Immature natural killer cell (primary cell): Measurements from ENCODE around the gene RARB. TPM values are rescaled to one million over a fixed set of nuclear protein-coding genes. Genes with fewer than 3 reads are reported as not detected.

ENCODE experiments used
- DNase-seq, 3 donors: peaks; one replicate each; pipeline ENCODE4 v3.0.0; 2022; ENCODE audit warnings: mixed read lengths in 1 of 3
- H3K27ac Mint-ChIP-seq, 6 donors: one replicate each; pipeline ENCODE4 v1.8.0; 2020; ENCODE audit warnings: mixed read lengths in 6 of 6, mild to moderate bottlenecking in 5 of 6, inconsistent platforms in 4 of 6, moderate library complexity in 3 of 6
- H3K27me3 Mint-ChIP-seq, 3 donors: one replicate each; pipeline ENCODE4 v1.8.0; 2020 to 2021; ENCODE audit warnings: low read depth in 3 of 3, mild to moderate bottlenecking in 3 of 3, mixed read lengths in 3 of 3, moderate library complexity in 3 of 3, inconsistent platforms in 1 of 3
- H3K36me3 Mint-ChIP-seq, 3 donors: one replicate each; pipeline ENCODE4 v1.8.0; 2020; ENCODE audit warnings: mixed read lengths in 3 of 3, inconsistent platforms in 2 of 3, mild to moderate bottlenecking in 2 of 3
- H3K4me1 Mint-ChIP-seq, 2 donors: one replicate each; pipeline ENCODE4 v1.8.0; 2020; ENCODE audit warnings: inconsistent platforms in 2 of 2, mild to moderate bottlenecking in 2 of 2, mixed read lengths in 2 of 2, moderate library complexity in 1 of 2
- H3K4me3 Mint-ChIP-seq, 5 donors: one replicate each; pipeline ENCODE4 v1.8.0; 2020; ENCODE audit warnings: mild to moderate bottlenecking in 5 of 5, mixed read lengths in 5 of 5, inconsistent platforms in 3 of 5, moderate library complexity in 3 of 5
- H3K9me3 Mint-ChIP-seq, 6 donors: one replicate each; pipeline ENCODE4 v1.8.0; 2020; ENCODE audit warnings: mild to moderate bottlenecking in 6 of 6, mixed read lengths in 6 of 6, inconsistent platforms in 4 of 6, moderate library complexity in 3 of 6
- polyA plus RNA-seq, 3 donors: library from polyadenylated mRNA; unstranded; fragments of 300-500 nt; fragmentation: Illumina TruSeq; gene quantifications; one replicate each; pipeline ENCODE4 v1.2.3, GENCODE V29; 2021

RARB gene
- polyA plus RNA-seq, 3 donors from 2014 or later = 0.19 to 0.61 TPM; not detected in 1

GRCh38 chr3:25427563-25427941 is 511 bp upstream of the RARB start:
- Mint-ChIP-seq H3K27ac (no peak overlapping the region), H3K4me1 (peaks cover 16 to 21% of the 10 kb centered on the region in 2 donors), H3K4me3 (peak overlapping the region; percentile 70 to 94 (median 84)), H3K36me3 (no peaks in the 10 kb centered on the region), H3K9me3 (no peaks in the 10 kb centered on the region), H3K27me3 (peaks cover 28 to 37% (median 30%) of the 10 kb centered on the region in 3 donors)
- no peak for DNase-seq

DNA sequence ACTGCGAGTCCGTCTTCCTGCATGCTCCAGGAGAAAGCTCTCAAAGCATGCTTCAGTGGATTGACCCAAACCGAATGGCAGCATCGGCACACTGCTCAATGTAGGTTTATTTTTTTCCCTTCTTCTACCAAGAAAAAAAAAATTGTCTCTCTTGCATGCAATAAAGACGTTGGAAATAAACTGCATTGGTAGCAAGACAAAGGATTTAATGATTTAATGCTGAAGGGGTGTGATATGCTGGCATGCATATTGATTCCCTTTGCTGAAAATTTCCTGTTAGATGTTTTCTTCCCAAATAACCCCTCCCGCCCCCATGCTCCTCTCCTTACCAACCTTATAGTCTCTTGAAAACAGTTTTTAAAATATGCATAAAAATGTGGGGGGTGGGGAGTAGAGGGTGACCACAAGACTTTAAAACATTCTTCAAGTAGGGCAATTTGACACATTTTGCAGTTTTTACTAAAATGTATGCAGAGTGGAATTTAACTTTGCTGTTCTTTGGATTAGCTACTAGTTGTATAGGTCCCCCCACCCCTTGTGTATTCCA is 799 bp downstream of the RARB start:
- H3K27me3 Mint-ChIP-seq = peaks cover 24 to 34% (median 33%) of the 10 kb centered on the region in 3 donors
- H3K36me3 Mint-ChIP-seq = no peaks in the 10 kb centered on the region
- no peak overlapping the region for H3K27ac Mint-ChIP-seq
- peak overlapping the region in 3 of 5 donors; percentile 35 to 94 (median 78) for H3K4me3 Mint-ChIP-seq
- DNase-seq = no peak
- H3K4me1 Mint-ChIP-seq = peaks cover 16 to 21% of the 10 kb centered on the region in 2 donors
- H3K9me3 Mint-ChIP-seq = no peaks in the 10 kb centered on the region

- H3K4me1 Mint-ChIP-seq = peaks cover 16 to 21% of the 10 kb centered on the region in 2 donors
- H3K9me3 Mint-ChIP-seq = no peaks in the 10 kb centered on the region
- peaks cover 20 to 34% (median 33%) of the 10 kb centered on the region in 3 donors for H3K27me3 Mint-ChIP-seq
- no peaks in the 10 kb centered on the region for H3K36me3 Mint-ChIP-seq
- no peak overlapping the region for H3K4me3 Mint-ChIP-seq
- H3K27ac Mint-ChIP-seq = no peak overlapping the region
- DNase-seq = no peak
These were observed 1.6 kb downstream of the RARB start for GRCh38 chr3:25429361-25430286.

DNA sequence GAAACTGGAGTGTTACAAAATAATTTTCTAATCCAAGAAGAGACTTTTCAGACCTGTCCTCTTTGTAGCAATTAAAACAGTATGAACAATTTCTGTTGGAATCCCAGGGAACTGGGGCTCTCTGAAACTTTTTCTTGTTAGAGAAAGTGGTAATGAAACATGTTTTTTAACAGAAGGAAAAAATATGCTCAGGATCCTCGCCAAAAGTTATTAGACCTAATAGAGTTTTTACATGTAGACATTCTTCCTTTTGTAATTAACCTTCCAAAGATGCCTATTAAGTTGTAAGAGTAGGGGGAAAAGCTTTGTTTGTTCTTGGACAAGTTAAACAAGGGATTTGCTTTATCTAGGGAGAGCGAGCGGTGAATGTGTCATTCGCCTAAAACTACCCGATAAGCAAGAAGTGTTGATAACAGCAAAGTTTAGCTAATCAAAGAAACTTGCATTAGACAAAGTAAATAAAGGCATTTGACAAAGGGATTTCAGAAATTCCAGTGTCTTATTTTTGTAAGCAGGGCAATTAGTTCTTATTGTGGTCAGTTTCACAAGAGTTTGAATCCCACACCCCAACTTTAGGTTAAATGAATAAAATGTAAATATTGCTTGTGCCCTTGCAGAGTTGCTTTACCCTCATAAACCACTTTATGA is 2.3 kb downstream of the RARB start:
- Mint-ChIP-seq H3K4me1 (peaks cover 16 to 21% of the 10 kb centered on the region in 2 donors), H3K36me3 (no peaks in the 10 kb centered on the region), H3K27me3 (peaks cover 20 to 34% (median 33%) of the 10 kb centered on the region in 3 donors), H3K9me3 (no peaks in the 10 kb centered on the region), H3K27ac (no peak overlapping the region), H3K4me3 (no peak overlapping the region)
- no peak for DNase-seq

- no peak for DNase-seq
- H3K4me1 Mint-ChIP-seq = peaks cover 16 to 21% of the 10 kb centered on the region in 2 donors
- no peaks in the 10 kb centered on the region for H3K9me3 Mint-ChIP-seq
- no peak overlapping the region for H3K27ac Mint-ChIP-seq
- H3K27me3 Mint-ChIP-seq = peaks cover 19 to 34% (median 28%) of the 10 kb centered on the region in 3 donors
- no peaks in the 10 kb centered on the region for H3K36me3 Mint-ChIP-seq
- H3K4me3 Mint-ChIP-seq = no peak overlapping the region
These were observed 3.1 kb downstream of the RARB start for GRCh38 chr3:25430935-25431770.

DNA sequence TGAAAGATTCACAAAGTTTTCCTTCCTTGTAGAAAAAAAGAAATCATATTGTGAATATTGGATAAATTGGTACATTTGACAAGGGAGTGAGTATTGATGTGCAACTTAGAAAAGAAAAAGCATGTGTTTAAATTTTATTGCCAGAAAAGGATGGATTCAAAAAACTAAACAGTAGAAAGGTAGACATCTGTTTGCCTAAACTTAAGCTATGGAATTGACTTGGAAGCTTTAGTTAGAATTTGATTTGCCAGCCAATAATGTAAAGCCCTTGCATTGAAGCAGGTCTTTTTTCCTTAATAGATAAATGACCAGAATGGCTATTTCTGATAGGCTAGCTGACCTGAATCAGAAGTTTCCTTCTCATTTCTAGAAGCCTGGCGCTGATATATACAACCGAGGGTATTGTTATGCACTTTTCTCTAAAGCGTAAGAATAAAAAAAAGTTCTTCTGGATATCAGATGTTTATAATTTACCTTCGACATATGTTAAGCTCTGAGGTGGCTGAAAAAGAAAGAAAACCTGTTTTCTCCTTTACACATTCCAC is 4.2 kb downstream of the RARB start:
- no peak overlapping the region for H3K27ac Mint-ChIP-seq
- H3K9me3 Mint-ChIP-seq = no peaks in the 10 kb centered on the region
- no peaks in the 10 kb centered on the region for H3K36me3 Mint-ChIP-seq
- no peak overlapping the region for H3K4me3 Mint-ChIP-seq
- peaks cover 14% of the 10 kb centered on the region in 2 donors for H3K4me1 Mint-ChIP-seq
- H3K27me3 Mint-ChIP-seq = peaks cover 12 to 27% (median 27%) of the 10 kb centered on the region in 3 donors
- DNase-seq = no peak

DNA sequence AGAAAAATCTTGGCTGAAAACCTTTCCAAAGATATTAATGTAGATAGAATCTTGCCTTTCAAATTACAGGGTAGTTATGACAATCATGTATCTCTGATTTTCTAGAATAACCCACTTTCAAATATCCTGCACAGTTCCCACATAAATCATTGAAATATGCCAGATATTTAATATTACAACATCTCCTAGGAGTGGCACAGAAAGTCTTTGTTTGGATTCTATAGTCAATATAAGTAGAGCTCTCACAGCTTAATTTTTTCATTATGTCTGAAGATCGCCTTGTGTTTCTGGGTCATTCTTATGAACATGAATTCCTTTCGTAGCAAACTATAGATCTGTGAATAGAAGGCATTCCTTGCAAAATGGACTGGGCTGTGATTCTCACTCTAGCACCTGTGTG is 5.0 kb downstream of the RARB start:
- Mint-ChIP-seq H3K27ac (no peak overlapping the region), H3K4me1 (peaks cover 5% of the 10 kb centered on the region in 2 donors), H3K36me3 (no peaks in the 10 kb centered on the region), H3K4me3 (no peak overlapping the region), H3K27me3 (peaks cover 5 to 22% (median 21%) of the 10 kb centered on the region in 3 donors), H3K9me3 (no peaks in the 10 kb centered on the region)
- DNase-seq = no peak

DNA sequence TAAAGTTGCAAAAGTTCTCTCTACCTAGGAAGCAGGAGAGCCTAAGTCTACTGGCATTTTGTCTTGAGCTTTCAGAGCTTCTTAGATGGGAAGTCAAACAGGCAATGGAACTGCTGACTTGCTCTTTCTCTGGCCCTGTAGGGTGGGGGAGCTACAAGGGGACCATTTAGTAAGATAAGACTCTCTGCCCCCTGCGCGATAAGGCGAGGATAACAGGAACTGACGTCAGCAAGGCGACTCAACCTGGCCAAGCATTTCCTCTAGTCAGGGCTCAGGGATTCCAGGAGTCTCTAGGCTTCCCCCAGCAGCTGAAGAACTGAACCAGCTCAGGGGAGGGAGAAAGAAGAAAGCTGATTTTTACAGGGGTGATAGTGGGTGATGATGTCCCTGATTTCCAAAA is 5.8 kb downstream of the RARB start:
- Mint-ChIP-seq H3K36me3 (no peaks in the 10 kb centered on the region), H3K4me1 (no peaks in the 10 kb centered on the region), H3K4me3 (no peak overlapping the region), H3K9me3 (no peaks in the 10 kb centered on the region), H3K27ac (no peak overlapping the region), H3K27me3 (peaks cover 5 to 21% (median 19%) of the 10 kb centered on the region in 3 donors)
- no peak for DNase-seq

DNA sequence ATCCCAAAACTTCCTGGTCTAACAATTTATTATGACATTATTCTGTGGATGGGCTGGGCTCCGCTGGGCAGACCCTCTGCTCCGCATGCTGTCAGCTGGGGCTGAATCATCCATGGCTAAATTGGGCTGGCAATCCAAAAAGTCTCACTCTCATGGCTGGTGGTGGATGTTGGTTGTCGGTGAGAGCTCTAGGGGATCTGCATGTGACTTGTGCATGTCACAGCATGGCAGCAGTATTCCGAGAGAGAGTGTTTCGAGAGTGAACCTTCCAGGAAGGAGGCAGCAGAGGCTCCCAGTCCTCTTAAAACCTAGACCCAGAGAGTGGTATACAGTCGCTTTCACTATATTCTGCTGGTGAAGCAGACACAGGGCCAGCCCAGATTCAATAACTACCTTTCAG is 9.9 kb downstream of the RARB start:
- no peak overlapping the region for H3K27ac Mint-ChIP-seq
- H3K27me3 Mint-ChIP-seq = peaks cover 2 to 4% (median 3%) of the 10 kb centered on the region in 3 donors
- no peaks in the 10 kb centered on the region for H3K4me1 Mint-ChIP-seq
- no peaks in the 10 kb centered on the region for H3K9me3 Mint-ChIP-seq
- H3K4me3 Mint-ChIP-seq = no peak overlapping the region
- no peaks in the 10 kb centered on the region for H3K36me3 Mint-ChIP-seq
- no peak for DNase-seq

GRCh38 chr3:25438791-25439555 is 10.9 kb downstream of the RARB start:
- Mint-ChIP-seq H3K4me3 (no peak overlapping the region), H3K4me1 (no peaks in the 10 kb centered on the region), H3K27ac (no peak overlapping the region), H3K36me3 (no peaks in the 10 kb centered on the region), H3K27me3 (peaks cover 0 to 4% (median 2%) of the 10 kb centered on the region in 3 donors), H3K9me3 (no peaks in the 10 kb centered on the region)
- no peak for DNase-seq

DNA sequence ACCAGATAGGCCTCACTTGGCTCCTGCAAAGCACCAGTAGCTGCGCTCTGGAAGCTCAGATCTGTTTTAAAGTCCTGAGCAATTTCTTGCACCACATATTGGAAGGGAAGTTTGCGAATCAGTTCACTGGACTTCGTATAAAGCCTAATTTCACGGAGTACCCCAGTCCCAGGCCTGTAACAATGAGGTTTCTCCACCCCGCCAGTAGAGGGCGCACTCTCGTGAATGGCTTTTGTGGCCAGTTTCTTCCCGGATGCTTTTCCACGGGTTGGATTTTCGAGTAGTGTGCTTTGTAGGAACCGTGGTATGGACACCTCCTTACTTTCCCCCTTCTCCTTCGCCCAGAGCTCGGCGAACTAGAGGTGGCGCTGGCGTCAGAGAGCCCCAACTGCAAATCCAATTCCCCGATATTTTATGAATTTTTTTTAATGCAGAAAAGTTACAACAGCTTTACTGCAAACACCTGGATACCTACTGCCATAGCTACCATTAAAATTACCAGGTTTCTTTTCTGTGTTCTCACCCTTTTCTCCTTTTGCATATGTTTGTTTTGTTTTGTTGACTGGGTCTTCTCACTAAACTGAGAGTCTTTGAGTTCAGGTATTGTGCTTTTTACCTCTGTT is 13.3 kb downstream of the RARB start:
- Mint-ChIP-seq H3K9me3 (no peaks in the 10 kb centered on the region), H3K27ac (no peak overlapping the region), H3K4me3 (no peak overlapping the region), H3K4me1 (no peaks in the 10 kb centered on the region), H3K27me3 (peaks cover 0 to 2% (median 0%) of the 10 kb centered on the region in 3 donors), H3K36me3 (no peaks in the 10 kb centered on the region)
- peak; percentile 21 to 41 (median 28) for DNase-seq

GRCh38 chr3:25442486-25442885 is 14.4 kb downstream of the RARB start:
- no peak overlapping the region for H3K27ac Mint-ChIP-seq
- peaks cover 0 to under 1% (median 0%) of the 10 kb centered on the region in 3 donors for H3K27me3 Mint-ChIP-seq
- no peaks in the 10 kb centered on the region for H3K4me1 Mint-ChIP-seq
- no peak overlapping the region for H3K4me3 Mint-ChIP-seq
- no peak for DNase-seq
- H3K9me3 Mint-ChIP-seq = no peaks in the 10 kb centered on the region
- no peaks in the 10 kb centered on the region for H3K36me3 Mint-ChIP-seq
